Stimulated activated CD8-positive, alpha-beta memory T cell treated with anti-CD3 and anti-CD28 coated beads, Interleukin-15, amount 100 ng/mL, for 24 hours (primary cell): ENCODE data around the gene GLRA3.
"Not testable (repeated sequence)": the region's sequence is repeated elsewhere in the genome, so short reads cannot be mapped to it uniquely, and the experiment has no call there.

ENCODE experiments used
- DNase-seq: peaks from one replicate; pipeline ENCODE4 v3.0.0-alpha.2; 2020; ENCODE audit warnings: low read depth

The GLRA3 gene

GRCh38 chr4:174654634-174655033, 174.4 kb downstream of the GLRA3 start:
- DNase-seq = no peak

GRCh38 chr4:174650711-174651355, 178.2 kb downstream of the GLRA3 start:
- DNase-seq = no peak

- no peak for DNase-seq
These were observed 180.2 kb downstream of the GLRA3 start for GRCh38 chr4:174648812-174649211.

GRCh38 chr4:174646326-174646725, 182.7 kb downstream of the GLRA3 start:
- no peak for DNase-seq

GRCh38 chr4:174640146-174640545, 188.9 kb downstream of the GLRA3 start:
- DNase-seq = no peak

GRCh38 chr4:174635732-174636131, 193.3 kb downstream of the GLRA3 start:
- DNase-seq = no peak

GRCh38 chr4:174633399-174633798, 195.6 kb downstream of the GLRA3 start:
- DNase-seq = no peak

GRCh38 chr4:174631901-174632758, 196.9 kb downstream of the GLRA3 start:
- no peak for DNase-seq

- DNase-seq = not testable (repeated sequence)
These were observed 199.1 kb downstream of the GLRA3 start for GRCh38 chr4:174629907-174630450.

- DNase-seq = no peak
These were observed 199.8 kb downstream of the GLRA3 start for GRCh38 chr4:174629265-174629664.

GRCh38 chr4:174628191-174628590, 200.9 kb downstream of the GLRA3 start:
- no peak for DNase-seq

GRCh38 chr4:174627473-174627872, 201.6 kb downstream of the GLRA3 start:
- no peak for DNase-seq

GRCh38 chr4:174626342-174627008, 202.6 kb downstream of the GLRA3 start:
- no peak for DNase-seq

- no peak for DNase-seq
These were observed 212.4 kb downstream of the GLRA3 start for GRCh38 chr4:174616661-174617060.

- DNase-seq = no peak
These were observed 215.1 kb downstream of the GLRA3 start for GRCh38 chr4:174613979-174614378.

GRCh38 chr4:174611792-174612191, 217.3 kb downstream of the GLRA3 start:
- no peak for DNase-seq

GRCh38 chr4:174607792-174608191, 221.3 kb downstream of the GLRA3 start:
- DNase-seq = no peak

GRCh38 chr4:174604198-174604597, 224.8 kb downstream of the GLRA3 start:
- DNase-seq = no peak

- no peak for DNase-seq
These were observed 228.7 kb downstream of the GLRA3 start for GRCh38 chr4:174600391-174600790.

GRCh38 chr4:174598800-174599199, 230.2 kb downstream of the GLRA3 start:
- no peak for DNase-seq

- DNase-seq = no peak
These were observed 232.5 kb downstream of the GLRA3 start for GRCh38 chr4:174596513-174596912.

GRCh38 chr4:174595141-174595929, 233.7 kb downstream of the GLRA3 start:
- DNase-seq = no peak
